ENCODE measurements around the gene CCDC34.

Gene CCDC34

GRCh38 chr11:27315836-27316235, 47.2 kb downstream of the CCDC34 start:
- no peak for DNase-seq

- DNase-seq, result no peak
Measured at GRCh38 chr11:27313157-27313821, 49.7 kb downstream of the CCDC34 start.

GRCh38 chr11:27312110-27312509, 50.9 kb downstream of the CCDC34 start:
- no peak for DNase-seq

- DNase-seq, result no peak
Measured at GRCh38 chr11:27310707-27311106, 52.3 kb downstream of the CCDC34 start.

- no peak for DNase-seq
Measured at GRCh38 chr11:27310182-27310581, 52.8 kb downstream of the CCDC34 start.

- no peak for DNase-seq
Measured at GRCh38 chr11:27309046-27309445, 54.0 kb downstream of the CCDC34 start.

GRCh38 chr11:27307232-27307631, 55.8 kb downstream of the CCDC34 start:
- no peak for DNase-seq

GRCh38 chr11:27305751-27306150, 57.3 kb downstream of the CCDC34 start:
- DNase-seq, result no peak

GRCh38 chr11:27304514-27304913, 58.5 kb downstream of the CCDC34 start:
- no peak for DNase-seq

- no peak for DNase-seq
Measured at GRCh38 chr11:27303903-27304302, 59.1 kb downstream of the CCDC34 start.

GRCh38 chr11:27300974-27301373, 62.0 kb downstream of the CCDC34 start:
- no peak for DNase-seq

GRCh38 chr11:27297616-27298015, 65.4 kb downstream of the CCDC34 start:
- no peak for DNase-seq

GRCh38 chr11:27296497-27296896, 66.5 kb downstream of the CCDC34 start:
- DNase-seq, result peak; percentile 5

- DNase-seq, result no peak
Measured at GRCh38 chr11:27295928-27296327, 67.1 kb downstream of the CCDC34 start.

- no peak for DNase-seq
Measured at GRCh38 chr11:27294654-27295053, 68.4 kb downstream of the CCDC34 start.

GRCh38 chr11:27293515-27294417, 69.2 kb downstream of the CCDC34 start:
- DNase-seq, result no peak

- DNase-seq, result no peak
Measured at GRCh38 chr11:27292637-27293010, 70.4 kb downstream of the CCDC34 start.

GRCh38 chr11:27291954-27292636, 70.9 kb downstream of the CCDC34 start:
- no peak for DNase-seq

GRCh38 chr11:27291302-27291889, 71.6 kb downstream of the CCDC34 start:
- DNase-seq, result no peak

- DNase-seq, result no peak
Measured at GRCh38 chr11:27290261-27291050, 72.6 kb downstream of the CCDC34 start.

Measured in DMS 273 treated with DMSO at 0.1 percent for 48 hours (cell line).